HK-2 (cell line): ENCODE data around the gene C16orf78.

Experiments
- DNase-seq: peaks from one replicate; pipeline ENCODE4 v3.0.0-alpha.2; 2018; ENCODE audit not compliant: unreplicated experiment

Gene C16orf78

GRCh38 chr16:49373504-49373903 lies at the start of gene C16orf78:
TSS of gene C16orf78 (plus strand) at chr16:49373804. CDS start at chr16:49373940, 136 bp downstream.
- DNase-seq, result no peak

GRCh38 chr16:49324703-49325102 lies 48.9 kb upstream of the C16orf78 start:
- no peak for DNase-seq

- no peak for DNase-seq
Observed at GRCh38 chr16:49327466-49327865, 46.1 kb upstream of the C16orf78 start.

- DNase-seq, result no peak
Observed at GRCh38 chr16:49328325-49328724, 45.3 kb upstream of the C16orf78 start.

- no peak for DNase-seq
Observed at GRCh38 chr16:49330562-49331201, 42.9 kb upstream of the C16orf78 start.

- no peak for DNase-seq
Observed at GRCh38 chr16:49332589-49333258, 40.9 kb upstream of the C16orf78 start.

GRCh38 chr16:49333259-49333597 lies 40.4 kb upstream of the C16orf78 start:
- no peak for DNase-seq

GRCh38 chr16:49335828-49336227 lies 37.8 kb upstream of the C16orf78 start:
- no peak for DNase-seq

- no peak for DNase-seq
Observed at GRCh38 chr16:49336581-49336980, 37.0 kb upstream of the C16orf78 start.

GRCh38 chr16:49337814-49338350 lies 35.7 kb upstream of the C16orf78 start:
- no peak for DNase-seq

- no peak for DNase-seq
Observed at GRCh38 chr16:49338611-49339265, 34.9 kb upstream of the C16orf78 start.

- no peak for DNase-seq
Observed at GRCh38 chr16:49340466-49340865, 33.1 kb upstream of the C16orf78 start.

GRCh38 chr16:49341706-49342105 lies 31.9 kb upstream of the C16orf78 start:
- no peak for DNase-seq

- no peak for DNase-seq
Observed at GRCh38 chr16:49342336-49343265, 31.0 kb upstream of the C16orf78 start.

GRCh38 chr16:49343291-49343690 lies 30.3 kb upstream of the C16orf78 start:
- no peak for DNase-seq

GRCh38 chr16:49344401-49344800 lies 29.2 kb upstream of the C16orf78 start:
- DNase-seq, result no peak

- DNase-seq, result no peak
Observed at GRCh38 chr16:49345829-49346228, 27.8 kb upstream of the C16orf78 start.

- DNase-seq, result no peak
Observed at GRCh38 chr16:49346459-49346858, 27.1 kb upstream of the C16orf78 start.

- DNase-seq, result no peak
Observed at GRCh38 chr16:49347476-49347875, 26.1 kb upstream of the C16orf78 start.

GRCh38 chr16:49348408-49349176 lies 25.0 kb upstream of the C16orf78 start:
- DNase-seq, result no peak
